Middle frontal gyrus (tissue), 1 donor: ENCODE results near the gene DCAF15.
A peak's percentile ranks its signal among the peaks of the same experiment; 100 is the strongest.
"Not testable (repeated sequence)": the region's sequence is repeated elsewhere in the genome, so short reads cannot be mapped to it uniquely, and the experiment has no call there.

ENCODE experiments used
- DNase-seq: peaks from one replicate; pipeline ENCODE4 v3.0.0-alpha.2; 2015; ENCODE audit warnings: low spot score; ENCODE audit errors: extremely low spot score

The DCAF15 gene, protein sequence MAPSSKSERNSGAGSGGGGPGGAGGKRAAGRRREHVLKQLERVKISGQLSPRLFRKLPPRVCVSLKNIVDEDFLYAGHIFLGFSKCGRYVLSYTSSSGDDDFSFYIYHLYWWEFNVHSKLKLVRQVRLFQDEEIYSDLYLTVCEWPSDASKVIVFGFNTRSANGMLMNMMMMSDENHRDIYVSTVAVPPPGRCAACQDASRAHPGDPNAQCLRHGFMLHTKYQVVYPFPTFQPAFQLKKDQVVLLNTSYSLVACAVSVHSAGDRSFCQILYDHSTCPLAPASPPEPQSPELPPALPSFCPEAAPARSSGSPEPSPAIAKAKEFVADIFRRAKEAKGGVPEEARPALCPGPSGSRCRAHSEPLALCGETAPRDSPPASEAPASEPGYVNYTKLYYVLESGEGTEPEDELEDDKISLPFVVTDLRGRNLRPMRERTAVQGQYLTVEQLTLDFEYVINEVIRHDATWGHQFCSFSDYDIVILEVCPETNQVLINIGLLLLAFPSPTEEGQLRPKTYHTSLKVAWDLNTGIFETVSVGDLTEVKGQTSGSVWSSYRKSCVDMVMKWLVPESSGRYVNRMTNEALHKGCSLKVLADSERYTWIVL

DNA sequence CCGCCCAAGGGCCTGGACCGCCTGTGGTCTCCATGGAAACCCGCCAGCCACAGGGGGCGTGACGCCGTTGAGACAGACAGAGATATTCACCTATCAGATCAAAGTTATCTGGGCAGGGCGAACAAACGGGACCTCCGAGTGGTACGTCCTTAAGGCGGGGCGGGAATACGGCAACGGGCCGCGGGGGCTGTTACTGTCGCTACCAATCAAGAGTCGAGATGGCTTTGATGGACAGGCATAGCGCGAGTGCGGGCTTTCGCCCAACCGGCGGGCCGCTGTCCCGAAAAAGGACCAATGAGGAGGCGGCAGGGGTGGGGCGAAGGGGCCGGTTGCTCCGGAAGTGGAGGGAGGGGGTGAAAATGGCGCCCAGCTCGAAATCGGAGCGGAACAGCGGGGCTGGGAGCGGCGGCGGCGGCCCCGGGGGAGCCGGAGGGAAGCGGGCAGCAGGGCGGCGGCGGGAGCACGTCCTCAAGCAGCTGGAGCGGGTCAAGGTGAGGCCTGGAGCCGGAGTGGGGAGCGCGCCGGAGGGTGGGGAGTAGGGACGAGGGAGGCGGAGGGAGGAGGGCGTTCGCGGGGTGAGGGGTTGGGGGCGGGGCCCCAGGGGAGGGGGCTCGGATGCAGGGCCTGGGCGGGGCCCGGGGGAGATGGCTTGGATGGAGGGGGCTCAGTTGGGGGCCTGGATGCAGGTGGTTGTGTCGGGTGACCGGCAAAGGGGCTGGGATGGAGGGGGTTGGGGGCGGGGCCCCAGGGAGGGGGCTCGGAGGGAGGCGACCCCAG, at the start of gene DCAF15:
Gene DCAF15, plus strand, starts transcription at position 356 of the 777 bp plus-strand sequence. Its CDS starts 4 bp downstream, at position 360.
- peak; percentile 95 for DNase-seq

DNA sequence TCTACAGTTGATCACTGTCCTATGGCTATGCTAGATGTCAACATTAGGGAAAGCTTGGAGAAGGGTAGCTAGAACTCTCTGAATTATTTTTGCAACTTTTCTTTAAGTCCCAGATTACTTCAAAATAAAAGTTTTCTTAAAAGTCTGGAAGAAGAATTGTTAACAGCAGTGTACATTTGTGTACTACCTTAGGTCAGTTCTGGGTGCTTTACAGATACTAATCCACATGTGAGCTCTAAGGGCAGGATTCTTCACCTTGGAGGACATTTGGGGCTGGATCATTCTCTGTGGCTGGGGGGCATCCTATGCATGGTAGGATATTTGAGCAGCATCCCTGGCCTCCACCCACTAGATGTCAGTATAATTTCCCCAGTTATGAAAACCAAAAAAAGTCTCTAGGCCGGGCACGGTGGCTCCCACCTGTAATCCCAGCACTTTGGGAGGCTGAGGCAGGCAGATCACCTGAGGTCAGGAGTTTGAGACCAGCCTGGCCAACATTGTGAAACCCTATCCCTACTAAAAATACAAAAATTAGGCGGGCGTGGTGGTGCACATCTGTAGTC, 49.2 kb upstream of the DCAF15 start:
- DNase-seq = no peak

DNA sequence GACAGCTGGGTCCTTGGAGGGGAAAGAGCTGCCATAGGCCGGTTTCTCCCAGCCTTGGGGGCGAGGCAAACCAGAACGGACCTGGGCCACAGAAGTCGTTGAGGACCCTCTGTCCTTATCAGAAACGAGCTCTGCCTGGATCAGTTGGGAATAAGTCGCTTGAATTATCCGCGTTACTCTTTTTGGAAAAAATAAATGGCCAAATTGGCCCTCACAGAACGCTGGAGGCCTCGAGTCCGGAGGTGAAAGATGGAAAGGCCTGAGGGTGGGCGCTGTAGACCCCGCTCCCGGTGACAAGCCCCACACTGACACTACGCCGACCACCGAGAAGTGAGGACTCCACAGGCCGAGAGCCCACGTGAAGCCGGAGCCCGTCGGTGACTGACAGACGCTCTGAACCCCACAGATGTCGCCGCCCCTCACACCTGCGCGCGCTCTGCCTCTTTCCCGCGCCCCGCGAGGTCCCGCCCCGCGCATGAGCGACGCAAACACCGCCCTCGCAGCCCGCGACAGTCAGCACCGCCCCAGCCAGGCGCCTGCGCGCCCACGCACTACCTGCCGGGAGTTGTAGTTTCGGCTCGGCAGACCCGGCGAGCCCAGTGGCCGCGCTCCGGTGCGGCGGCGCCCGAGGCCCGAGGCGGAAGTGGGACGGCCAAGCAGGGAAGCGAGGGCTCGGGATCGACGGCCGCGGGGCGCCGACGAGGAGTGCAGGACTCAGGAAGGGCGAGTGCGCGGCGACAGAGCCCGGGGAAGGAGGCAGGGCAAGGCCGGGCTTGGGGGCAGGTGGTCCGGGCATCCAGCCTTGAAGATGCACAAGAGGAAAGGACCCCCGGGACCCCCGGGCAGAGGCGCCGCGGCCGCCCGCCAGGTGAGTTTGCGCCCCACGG, 46.4 kb upstream of the DCAF15 start, which contains the start of the genes BRME1 and CC2D1A:
Gene BRME1, minus strand, starts transcription at position 484 of the 887 bp plus-strand sequence. CDS start 1,225 bp downstream, outside the sequence.
Gene CC2D1A, plus strand, starts transcription at position 568 of the 887 bp plus-strand sequence. Its CDS starts 241 bp downstream, at position 809.
- peak; percentile 86 for DNase-seq

DNA sequence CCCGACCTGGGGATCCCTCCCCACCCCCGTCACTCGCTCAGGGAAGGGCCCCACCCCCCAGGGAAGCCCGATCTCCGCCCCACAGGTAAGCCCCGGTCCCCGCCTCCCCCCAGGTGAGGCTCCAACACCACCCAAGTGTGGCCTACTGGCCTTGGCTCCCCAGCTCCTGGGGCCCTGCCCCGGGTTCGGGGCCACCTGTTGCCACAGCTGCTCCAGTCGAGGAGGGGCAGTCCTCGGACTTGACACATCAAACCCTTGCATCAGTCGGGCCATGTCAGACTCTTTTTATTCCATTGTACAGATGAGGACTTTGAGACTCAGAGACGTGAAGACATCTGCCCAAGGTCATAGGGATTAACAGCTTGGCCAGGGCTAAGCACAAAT, 45.8 kb upstream of the DCAF15 start:
- DNase-seq = no peak

DNA sequence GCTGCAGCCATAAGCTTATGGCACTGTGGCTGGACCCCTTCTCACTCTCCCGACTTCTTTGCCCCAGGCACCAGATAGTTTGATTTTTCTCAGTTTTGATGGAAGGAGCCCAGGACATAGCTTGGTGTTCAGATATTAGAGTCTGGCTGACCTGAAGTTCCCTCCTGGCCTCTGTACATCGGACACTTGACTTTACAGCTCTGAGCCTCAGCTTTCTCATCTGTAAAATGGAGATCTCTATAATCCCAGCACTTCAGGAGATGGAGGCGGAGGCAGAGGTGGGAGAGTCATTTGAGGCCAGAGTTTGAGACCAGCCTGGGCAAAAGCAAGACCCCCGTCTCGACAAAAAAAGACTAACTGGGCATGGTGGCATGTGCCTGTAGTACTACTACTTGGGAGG, 45.4 kb upstream of the DCAF15 start:
- DNase-seq = no peak

DNA sequence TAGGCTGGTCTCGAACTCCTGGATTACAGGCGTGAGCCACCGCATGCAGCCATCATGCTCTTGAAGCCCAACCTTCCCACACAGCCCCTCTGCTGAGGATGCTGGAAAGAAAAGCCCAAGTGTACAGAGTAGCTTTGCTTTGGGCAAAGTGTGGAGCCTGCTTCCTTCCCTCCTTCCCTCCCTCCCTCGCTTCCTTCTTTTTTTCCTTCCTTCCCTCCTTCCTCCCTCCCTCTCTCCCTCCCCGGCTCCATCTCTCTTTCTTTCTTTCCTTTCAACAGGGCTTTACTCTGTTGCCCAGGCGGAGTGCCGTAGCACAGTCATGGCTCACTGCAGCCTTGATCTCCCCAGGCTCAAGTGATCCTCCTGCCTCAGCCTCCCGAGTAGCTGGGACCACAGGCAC, 43.6 kb upstream of the DCAF15 start:
- no peak for DNase-seq

DNA sequence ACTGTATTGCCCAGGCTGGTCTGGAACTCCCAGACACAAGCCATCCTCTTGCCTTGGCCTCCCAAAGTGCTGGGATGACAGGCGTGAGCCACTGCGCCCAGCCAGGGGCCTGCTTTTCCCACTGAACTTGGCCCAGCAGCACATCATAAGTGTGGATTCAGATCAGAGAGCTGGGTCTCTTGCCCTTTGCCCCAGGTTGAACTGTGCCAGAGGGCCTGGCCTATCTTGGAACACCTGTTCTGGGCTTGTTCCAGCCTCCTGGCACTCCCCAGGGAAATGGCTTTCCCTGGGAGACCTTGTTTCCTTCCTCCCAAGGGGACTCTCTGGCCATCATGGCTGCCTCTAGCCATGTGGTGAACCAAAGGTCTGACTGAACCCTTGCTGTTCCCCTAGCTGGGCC, 42.9 kb upstream of the DCAF15 start:
- no peak for DNase-seq

DNA sequence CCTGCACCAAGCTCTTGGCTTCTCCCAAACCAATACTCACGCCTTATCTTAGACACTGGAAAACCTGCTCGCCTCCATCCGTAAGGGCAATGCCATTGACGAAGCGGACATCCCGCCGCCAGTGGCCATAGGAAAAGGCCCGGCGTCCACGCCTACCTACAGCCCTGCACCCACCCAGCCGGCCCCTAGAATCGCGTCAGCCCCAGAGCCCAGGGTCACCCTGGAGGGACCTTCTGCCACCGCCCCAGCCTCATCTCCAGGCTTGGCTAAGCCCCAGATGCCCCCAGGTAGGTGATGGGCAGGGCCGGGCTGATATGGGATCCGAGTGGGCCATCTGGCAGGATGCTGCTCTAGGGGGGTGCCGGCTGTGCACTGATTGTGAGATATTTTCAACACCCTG, 39.0 kb upstream of the DCAF15 start:
- DNase-seq = no peak

DNA sequence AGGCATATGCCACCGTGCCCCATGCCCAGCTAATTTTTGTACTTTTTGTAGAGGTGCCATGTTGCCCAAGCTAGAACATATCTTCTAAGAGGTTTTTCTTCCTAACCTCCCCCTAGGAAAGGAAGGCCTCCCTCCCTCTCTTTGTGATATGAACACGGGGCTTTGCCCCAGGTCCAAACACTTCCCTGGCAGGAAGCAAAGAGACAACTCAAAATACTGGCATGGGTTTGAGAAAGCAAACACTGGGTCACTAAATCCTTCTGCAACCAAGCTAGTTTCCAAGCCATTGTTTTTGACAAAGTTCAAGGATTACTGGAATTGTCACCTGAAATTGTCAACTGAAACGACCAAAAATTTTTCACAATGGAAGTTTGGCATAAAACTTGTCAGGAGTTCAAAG, 37.5 kb upstream of the DCAF15 start:
- DNase-seq = no peak

DNA sequence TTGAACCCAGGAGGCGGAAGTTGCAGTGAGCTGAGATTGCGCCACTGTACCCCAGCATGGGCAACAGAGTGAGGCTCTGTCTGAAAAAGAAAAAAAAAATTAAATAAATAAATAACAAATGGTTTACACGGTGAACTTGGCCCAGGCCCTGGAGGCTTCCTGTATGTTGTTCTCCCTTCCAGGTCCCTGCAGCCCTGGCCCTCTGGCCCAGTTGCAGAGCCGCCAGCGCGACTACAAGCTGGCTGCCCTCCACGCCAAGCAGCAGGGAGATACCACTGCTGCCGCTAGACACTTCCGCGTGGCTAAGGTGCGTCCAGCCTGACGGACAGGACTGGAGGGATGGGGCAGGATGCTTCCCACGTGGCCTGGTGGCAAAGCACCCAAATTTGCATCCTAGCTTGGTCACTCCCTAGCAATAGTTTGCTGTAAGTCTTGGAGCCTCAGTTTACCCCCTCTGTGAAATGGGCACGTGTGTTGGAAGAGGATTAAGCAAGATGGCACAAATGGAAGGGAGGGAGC, 34.4 kb upstream of the DCAF15 start:
- DNase-seq = no peak

DNA sequence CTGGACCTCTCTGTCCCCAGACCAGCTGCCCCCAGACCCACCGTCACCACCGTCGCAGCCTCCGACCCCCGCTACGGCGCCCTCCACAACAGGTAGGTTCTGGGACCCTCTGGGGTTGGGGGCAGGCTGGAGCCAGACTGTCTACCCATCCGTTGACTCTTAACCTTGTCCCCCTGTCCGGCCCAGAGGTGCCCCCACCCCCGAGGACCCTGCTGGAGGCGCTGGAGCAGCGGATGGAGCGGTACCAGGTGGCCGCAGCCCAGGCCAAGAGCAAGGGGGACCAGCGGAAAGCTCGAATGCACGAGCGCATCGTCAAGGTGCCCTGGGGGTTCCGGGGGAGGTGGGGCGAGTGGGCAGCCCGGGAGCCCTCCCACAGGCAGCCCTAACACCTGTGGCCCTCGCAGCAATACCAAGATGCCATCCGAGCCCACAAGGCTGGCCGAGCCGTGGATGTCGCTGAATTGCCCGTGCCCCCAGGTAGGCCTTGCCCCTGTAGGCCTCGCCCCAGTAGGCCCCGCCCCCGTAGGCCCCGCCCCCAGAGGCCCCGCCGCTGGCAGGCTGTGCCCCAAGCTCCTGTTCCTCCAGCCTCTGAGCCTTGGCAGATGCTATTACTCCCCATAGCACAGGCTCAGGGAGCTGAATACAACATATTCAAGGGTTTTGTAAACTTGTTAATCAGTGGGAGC, 33.4 kb upstream of the DCAF15 start:
- DNase-seq = no peak

DNA sequence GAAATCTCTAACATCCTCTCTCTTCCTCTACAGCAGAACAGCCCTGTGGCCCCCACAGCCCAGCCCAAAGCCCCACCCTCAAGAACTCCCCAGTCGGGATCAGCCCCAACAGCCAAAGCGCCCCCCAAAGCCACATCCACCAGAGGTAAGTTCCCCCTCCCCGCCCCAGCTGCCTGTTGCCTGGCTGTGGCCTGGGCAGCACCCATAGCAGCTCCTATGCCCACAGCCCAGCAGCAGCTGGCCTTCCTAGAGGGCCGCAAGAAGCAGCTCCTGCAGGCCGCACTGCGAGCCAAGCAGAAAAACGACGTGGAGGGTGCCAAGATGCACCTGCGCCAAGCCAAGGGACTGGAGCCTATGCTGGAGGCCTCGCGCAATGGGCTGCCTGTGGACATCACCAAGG, 31.8 kb upstream of the DCAF15 start:
- no peak for DNase-seq

DNA sequence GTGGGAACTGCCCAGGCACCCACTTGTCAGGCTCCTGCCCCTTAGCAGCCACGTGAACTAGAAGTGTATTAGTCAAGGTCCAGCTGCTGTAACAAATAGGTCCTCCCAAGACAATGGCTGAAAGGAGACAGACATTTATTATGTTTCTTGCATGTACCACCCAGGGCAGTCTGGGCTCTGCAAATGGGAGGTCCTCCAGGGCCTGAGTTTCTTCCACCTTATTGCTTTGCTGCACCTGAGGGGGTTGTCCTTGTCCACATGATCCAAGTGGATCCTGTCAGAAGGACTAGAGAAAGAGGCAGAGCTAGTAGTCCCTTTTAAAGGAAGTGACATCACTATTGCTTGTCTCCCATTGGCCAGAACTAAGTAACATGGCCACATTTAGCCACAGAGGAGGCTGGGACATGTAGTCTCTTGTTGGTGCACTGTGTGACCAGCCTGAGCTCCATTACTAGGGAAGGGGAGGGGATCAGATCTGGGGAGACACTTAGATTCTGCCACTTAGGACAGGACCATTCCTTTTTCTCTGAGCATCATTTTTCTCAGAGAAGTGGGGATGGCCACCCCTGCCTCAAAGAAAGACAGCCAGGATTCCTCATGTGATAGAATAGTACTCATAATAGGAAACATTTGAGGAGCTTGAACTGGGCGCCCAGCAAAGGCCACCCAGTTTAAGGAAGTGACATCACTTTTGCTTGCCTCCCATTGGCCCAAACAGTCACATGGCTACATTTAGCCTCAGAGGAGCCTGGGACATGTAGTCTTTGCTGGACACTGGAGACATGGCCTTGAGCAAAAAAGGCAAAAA, 31.2 kb upstream of the DCAF15 start:
- DNase-seq = no peak

DNA sequence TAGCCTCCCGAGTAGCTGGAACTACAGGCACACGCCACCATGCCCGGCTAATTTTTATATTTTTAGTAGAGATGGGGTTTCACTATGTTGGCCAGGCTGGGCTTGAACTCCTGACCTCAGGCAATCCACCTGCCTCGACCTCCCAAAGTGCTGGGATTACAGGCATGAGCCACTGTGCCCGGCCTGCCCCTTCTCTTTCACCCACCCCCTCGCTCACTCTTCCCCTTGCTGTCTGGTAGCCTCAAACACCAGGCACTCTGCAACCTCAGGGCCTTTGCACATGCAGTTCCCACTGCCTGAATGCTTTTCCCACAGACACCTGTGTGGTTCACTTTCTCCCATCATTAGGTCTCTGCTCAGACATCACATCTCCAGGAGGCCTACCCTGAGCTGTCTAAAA, 30.2 kb upstream of the DCAF15 start:
- DNase-seq = not testable (repeated sequence)

DNA sequence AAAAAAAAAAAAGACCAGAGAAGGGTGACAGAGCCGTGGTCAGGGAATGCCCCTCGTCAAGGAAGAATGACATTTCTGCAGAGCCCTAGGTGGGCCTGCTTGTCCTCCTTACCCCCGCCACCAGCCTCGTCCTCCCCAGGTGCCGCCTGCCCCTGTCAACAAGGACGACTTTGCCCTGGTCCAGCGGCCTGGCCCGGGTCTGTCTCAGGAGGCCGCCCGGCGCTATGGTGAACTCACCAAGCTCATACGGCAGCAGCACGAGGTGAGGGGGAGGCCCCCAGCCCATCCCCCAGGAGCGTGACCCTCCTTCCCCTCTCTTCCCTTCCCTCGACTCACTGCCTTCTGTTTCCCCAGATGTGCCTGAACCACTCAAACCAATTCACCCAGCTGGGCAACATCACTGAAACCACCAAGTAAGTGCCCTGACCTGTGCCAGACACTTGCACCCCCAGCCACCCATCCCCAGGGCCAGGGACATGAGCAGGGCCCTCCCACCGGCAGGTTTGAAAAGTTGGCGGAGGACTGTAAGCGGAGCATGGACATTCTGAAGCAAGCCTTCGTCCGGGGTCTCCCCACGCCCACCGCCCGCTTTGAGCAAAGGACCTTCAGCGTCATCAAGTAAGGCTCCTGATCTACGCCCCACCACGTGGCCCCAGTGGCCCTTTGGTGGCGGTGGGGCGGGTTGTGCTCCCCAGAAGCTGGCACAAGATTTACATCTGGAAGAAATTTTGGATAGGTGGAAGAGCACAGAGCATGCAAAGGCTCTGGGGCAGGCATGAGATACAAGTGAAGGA, 28.9 kb upstream of the DCAF15 start:
- DNase-seq = no peak

DNA sequence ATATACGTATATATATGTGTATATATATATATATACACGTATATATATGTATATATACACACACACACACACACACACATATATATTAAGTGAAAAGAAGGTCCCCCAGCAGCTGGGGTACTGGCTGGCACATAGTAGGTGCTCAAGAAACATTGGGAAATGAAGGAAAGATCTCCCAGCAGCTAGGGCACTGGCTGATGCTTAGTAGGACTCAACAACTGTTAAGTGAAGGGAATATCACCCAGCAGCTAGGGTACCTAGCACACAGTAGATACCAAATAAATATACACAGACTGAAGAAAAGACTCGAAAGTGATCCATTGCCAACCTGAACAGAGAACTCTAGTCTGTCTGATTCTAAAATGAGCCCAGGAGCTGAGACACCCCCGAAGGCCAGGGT, 26.3 kb upstream of the DCAF15 start:
- DNase-seq = no peak

DNA sequence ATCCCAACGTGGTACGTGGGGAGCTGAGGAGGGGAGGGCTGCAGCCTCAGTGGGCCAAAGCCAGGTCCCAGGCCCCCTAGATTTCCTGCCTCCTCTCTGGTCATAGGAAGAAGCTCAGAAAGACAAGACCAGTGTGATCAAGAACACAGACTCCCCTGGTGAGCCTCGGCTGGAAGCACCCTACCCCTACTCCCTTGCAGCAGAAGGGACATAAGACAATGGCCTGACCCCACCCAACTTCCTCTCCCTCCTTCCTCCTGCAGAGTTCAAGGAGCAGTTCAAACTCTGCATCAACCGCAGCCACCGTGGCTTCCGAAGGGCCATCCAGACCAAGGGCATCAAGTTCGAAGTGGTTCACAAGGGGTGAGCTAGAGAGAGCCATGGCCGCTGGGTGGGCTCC, 25.6 kb upstream of the DCAF15 start:
- DNase-seq = no peak

DNA sequence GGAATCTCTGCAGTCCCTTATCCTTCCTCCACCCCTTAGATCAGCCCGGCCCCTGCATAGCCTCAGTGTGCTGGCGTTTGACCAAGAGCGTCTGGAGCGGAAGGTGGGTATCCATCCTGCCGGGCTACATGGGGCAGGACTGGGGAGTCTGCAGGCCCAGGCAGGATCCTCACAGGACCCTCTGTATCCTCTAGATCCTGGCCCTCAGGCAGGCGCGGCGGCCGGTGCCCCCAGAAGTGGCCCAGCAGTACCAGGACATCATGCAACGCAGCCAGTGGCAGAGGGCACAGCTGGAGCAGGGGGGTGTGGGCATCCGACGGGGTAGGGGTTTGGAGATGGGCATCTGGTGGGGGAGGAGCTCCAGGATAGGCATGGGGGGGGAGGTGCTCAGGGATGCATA, 23.0 kb upstream of the DCAF15 start:
- no peak for DNase-seq
